ENCODE data around the gene RAB3IP. TPM values are rescaled to one million over a fixed set of nuclear protein-coding genes. Genes with fewer than 3 reads are reported as not detected.

RAB3IP gene
- total and polyA plus RNA-seq, 2 of the 4 experiments (the other 2 are of a cell fraction), result 1.5 to 2.7 TPM

- Histone ChIP-seq H3K14ac (replicated peaks; ENCODE audit: low read depth, low read length) (no peak overlapping the region), H3K9me3 (ENCODE audit: control insufficient read depth, insufficient read depth, low read length) (no peaks in the 10 kb centered on the region), H2AFZ (replicated peaks; ENCODE audit: low read length, poor library complexity) (no peak overlapping the region), H3K56ac (ENCODE audit: extremely low read depth, insufficient read depth, low read length) (no peak overlapping the region), H4K5ac (ENCODE audit: low read depth, low read length) (no peak overlapping the region), H2AK9ac (replicated peaks; ENCODE audit: low read depth, low read length, poor library complexity) (no peak overlapping the region), H3K4me1 (ENCODE audit: control insufficient read depth, insufficient read depth, low read length) (no peaks in the 10 kb centered on the region), H3K9ac (ENCODE audit: low read depth, low read length) (no peak overlapping the region), H3K36me3 (ENCODE audit: control insufficient read depth, insufficient read depth, low read length) (no peaks in the 10 kb centered on the region), H3K4ac (ENCODE audit: low read depth, low read length) (no peak overlapping the region), H3K79me1 (ENCODE audit: low read depth in 1 of 2, low read length in 2 of 2) (no peaks in the 10 kb centered on the region), H2BK20ac (ENCODE audit: low read depth, low read length) (no peak overlapping the region), H4K8ac (ENCODE audit: low read depth in 2 of 2, low read length in 2 of 2) (no peak overlapping the region), H4K20me1 (ENCODE audit: insufficient read depth, low read length) (no peaks in the 10 kb centered on the region), H3K9me1 (ENCODE audit: insufficient read depth, low read length) (no peaks in the 10 kb centered on the region), H3K23ac (ENCODE audit: low read depth, low read length) (no peak overlapping the region), H3K4me2 (ENCODE audit: low read depth, low read length) (no peak overlapping the region), H3K4me3 (ENCODE audit: insufficient read depth, low read depth, low read length) (no peak overlapping the region), H3K18ac (ENCODE audit: low read depth, low read length) (no peak overlapping the region), H4K91ac (ENCODE audit: insufficient read depth, low read depth, low read length) (no peak overlapping the region), H3K27me3 (ENCODE audit: control insufficient read depth, insufficient read depth, low read length) (0 out of 2 replicates have a peak, but pooled peaks cover 1% of the 10 kb centered on the region), H2AK5ac (ENCODE audit: low read depth, low read length) (no peak overlapping the region), H2BK5ac (ENCODE audit: low read depth, low read length, poor library complexity, severe bottlenecking) (no peak overlapping the region), H3K27ac (ENCODE audit: insufficient read depth, low read length) (no peak overlapping the region), H2BK120ac (ENCODE audit: low read depth, low read length) (no peak overlapping the region), H2BK15ac (ENCODE audit: low read depth, low read length) (no peak overlapping the region)
- dilution Hi-C loops (cut with HindIII; ENCODE audit: low sequenced_read_pairs, unreplicated experiment), result no loop called here
- POLR2A ChIA-PET (ENCODE audit: unreplicated experiment), result no interaction called here
- no TSS peak for BruUV-seq (replicated peaks)
- DNase-seq, result no peak
- ATAC-seq (ENCODE audit: low read depth), result no peak
- CTCF ChIA-PET, result interaction anchor here (0.7 kb wide), 1 partner anchor 791 kb away, joined by 4 read pairs; no protein-coding TSS in a partner anchor
- TF ChIP-seq CTCF (conservative IDR thresholded peaks at IDR 0.05; ENCODE audit: low read depth, low read length) (no peak), POLR2A (IDR thresholded peaks at IDR 0.05; ENCODE audit: low read depth, low read length) (no peak), RFX5 (IDR thresholded peaks at IDR 0.05; ENCODE audit: low read depth, low read length) (no peak), CEBPB (IDR thresholded peaks at IDR 0.05; ENCODE audit: low read depth, low read length) (no peak)
- intact Hi-C loops (cut with micrococcal nuclease), result no loop called here
- no CpG with 5 or more reads among the region's 1 CpG for WGBS, 2 experiments (ENCODE audit: extremely low coverage in 2 of 2, insufficient read length in 1 of 2)
- in situ Hi-C loops (cut with MboI; ENCODE audit: low sequenced_read_pairs), result no loop called here
These were observed 12.8 kb downstream of the RAB3IP start for GRCh38 chr12:69751476-69751875.
